ENCODE data around the gene PRSS21. TPM values are rescaled to one million over a fixed set of nuclear protein-coding genes. Genes with fewer than 3 reads are reported as not detected.

Gene PRSS21
- total and polyA plus RNA-seq, 7 donors: 0.58 TPM; not detected in 6

- Histone ChIP-seq H3K27ac (no peak overlapping the region), H3K4me1 (peaks cover 4 to 33% (median 26%) of the 10 kb centered on the region in 4 donors), H3K9me3 (no peaks in the 10 kb centered on the region), H3K36me3 (peaks cover 0 to 3% (median under 1%) of the 10 kb centered on the region in 4 donors), H3K4me3 (no peak overlapping the region), H3K27me3 (peaks cover 5 to 14% (median 7%) of the 10 kb centered on the region in 3 donors)
- no peak for TF ChIP-seq EP300 (IDR thresholded peaks at IDR 0.05)
- TF ChIP-seq POLR2AphosphoS5 (IDR thresholded peaks at IDR 0.05): no peak
- TF ChIP-seq POLR2A (IDR thresholded peaks at IDR 0.05): no peak
- TF ChIP-seq, protein P1, sequence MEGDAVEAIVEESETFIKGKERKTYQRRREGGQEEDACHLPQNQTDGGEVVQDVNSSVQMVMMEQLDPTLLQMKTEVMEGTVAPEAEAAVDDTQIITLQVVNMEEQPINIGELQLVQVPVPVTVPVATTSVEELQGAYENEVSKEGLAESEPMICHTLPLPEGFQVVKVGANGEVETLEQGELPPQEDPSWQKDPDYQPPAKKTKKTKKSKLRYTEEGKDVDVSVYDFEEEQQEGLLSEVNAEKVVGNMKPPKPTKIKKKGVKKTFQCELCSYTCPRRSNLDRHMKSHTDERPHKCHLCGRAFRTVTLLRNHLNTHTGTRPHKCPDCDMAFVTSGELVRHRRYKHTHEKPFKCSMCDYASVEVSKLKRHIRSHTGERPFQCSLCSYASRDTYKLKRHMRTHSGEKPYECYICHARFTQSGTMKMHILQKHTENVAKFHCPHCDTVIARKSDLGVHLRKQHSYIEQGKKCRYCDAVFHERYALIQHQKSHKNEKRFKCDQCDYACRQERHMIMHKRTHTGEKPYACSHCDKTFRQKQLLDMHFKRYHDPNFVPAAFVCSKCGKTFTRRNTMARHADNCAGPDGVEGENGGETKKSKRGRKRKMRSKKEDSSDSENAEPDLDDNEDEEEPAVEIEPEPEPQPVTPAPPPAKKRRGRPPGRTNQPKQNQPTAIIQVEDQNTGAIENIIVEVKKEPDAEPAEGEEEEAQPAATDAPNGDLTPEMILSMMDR (IDR thresholded peaks at IDR 0.05): no peak
- 75 to 81% methylated on average over 17 of the region's 17 CpGs for WGBS, 2 donors
- intact Hi-C loops (cut with DNase I): loop anchor here (5.0 to 10.0 kb wide), 3 partner anchors 98 to 375 kb away; partner anchors contain the start of genes CEMP1 and KCTD5
- DNase-seq: peak; percentile 48
Measured at GRCh38 chr16:2779978-2780898, 36.8 kb upstream of the PRSS21 start.

DNA sequence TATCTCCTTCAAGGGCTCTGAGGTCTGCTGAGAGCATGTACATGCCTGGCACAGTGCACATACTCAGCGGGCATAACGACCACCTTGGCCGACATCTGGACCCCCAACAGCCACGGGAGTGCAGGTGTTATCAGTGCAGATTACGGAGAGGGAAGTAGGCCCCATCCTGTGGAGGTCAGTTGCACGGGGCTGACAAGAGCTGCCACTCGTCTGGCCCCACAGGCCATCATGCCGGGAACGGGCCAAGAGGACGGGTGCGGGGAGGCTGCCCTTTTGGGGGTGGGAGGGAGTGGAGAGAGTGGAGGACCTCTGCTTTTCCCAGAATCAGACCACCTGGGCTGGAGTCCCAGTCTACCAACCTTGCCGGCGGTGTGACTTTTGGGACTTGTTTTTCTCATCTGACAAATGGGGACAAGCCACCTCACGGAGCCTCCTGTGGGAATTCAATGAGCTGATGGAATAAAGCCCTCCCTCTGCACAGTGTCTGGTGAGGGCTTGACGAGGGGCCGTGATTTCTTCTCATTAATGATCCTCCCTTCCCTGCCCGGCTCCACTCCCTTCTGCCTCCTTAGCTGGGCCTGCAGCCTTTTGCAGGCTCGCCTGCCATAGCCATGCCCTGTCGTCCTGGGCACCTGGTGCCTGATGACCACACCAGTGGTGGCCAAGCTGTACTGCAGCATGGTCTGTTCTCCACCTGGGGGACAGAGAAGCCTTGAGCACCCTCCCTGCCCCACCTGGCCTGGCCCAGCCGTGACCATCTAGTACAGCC is 34.3 kb upstream of the PRSS21 start:
- DNase-seq: peak; percentile 55
- no peak overlapping the region for H3K4me3 ChIP-seq
- H3K9me3 ChIP-seq: no peaks in the 10 kb centered on the region
- TF ChIP-seq EP300 (IDR thresholded peaks at IDR 0.05) (no peak), POLR2AphosphoS5 (IDR thresholded peaks at IDR 0.05) (no peak), POLR2A (IDR thresholded peaks at IDR 0.05) (no peak)
- TF ChIP-seq, protein P1 (IDR thresholded peaks at IDR 0.05): no peak
- WGBS, 2 donors: 87 to 92% methylated on average over 20 of the region's 20 CpGs
- peaks cover 0 to 26% (median 20%) of the 10 kb centered on the region in 4 donors for H3K4me1 ChIP-seq
- H3K27me3 ChIP-seq: peaks cover 18 to 36% (median 29%) of the 10 kb centered on the region in 3 donors
- H3K36me3 ChIP-seq: no peaks in the 10 kb centered on the region
- intact Hi-C loops (cut with DNase I): no loop called here
- no peak overlapping the region for H3K27ac ChIP-seq

DNA sequence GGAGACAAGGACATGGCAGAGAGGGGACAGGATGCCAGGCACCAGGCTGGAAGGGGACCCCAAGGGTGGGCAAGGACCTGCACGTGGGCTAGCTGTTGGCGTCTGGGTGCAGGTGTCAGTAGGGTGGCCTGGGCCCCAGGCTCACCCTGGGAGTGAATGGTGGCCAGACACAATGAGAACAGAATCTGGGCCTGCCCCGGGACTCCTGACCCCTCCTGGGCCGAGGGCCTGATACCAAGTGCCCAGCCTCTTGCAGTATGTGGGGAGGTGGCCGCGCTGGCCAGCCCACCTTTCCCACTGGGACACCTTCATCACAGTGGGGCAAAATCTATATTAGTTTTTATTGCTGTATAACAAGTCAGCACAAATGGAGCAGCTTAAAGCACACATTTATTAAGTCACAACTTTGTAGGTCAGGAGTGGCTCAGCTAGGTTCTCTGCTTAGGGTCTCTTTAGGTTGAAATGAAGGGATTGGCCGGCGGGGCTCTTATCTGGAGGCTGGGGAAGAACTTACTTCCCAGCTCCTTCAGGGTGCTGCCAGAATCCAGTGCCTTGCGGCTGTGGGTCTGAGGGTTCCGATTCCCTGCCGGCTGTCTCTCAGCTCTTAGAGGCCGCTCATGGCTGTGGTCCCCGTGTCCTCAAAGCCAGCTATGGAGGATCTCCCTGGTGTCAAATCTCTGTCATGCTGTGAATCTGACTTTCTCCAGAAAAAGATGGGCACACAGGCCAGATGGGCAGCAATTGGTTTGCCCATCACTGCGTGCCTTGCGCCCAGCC is 33.3 kb upstream of the PRSS21 start:
- peaks cover 19 to 41% (median 38%) of the 10 kb centered on the region in 3 donors for H3K27me3 ChIP-seq
- intact Hi-C loops (cut with DNase I): no loop called here
- 93 to 94% methylated on average over 15 of the region's 15 CpGs for WGBS, 2 donors
- H3K9me3 ChIP-seq: no peaks in the 10 kb centered on the region
- no peak overlapping the region for H3K4me3 ChIP-seq
- H3K36me3 ChIP-seq: no peaks in the 10 kb centered on the region
- H3K4me1 ChIP-seq: peaks cover 0 to 17% (median 13%) of the 10 kb centered on the region in 4 donors
- no peak overlapping the region for H3K27ac ChIP-seq
- peak; percentile 50 for DNase-seq
- no peak for TF ChIP-seq POLR2A (IDR thresholded peaks at IDR 0.05)
- TF ChIP-seq EP300 (IDR thresholded peaks at IDR 0.05): no peak
- no peak for TF ChIP-seq POLR2AphosphoS5 (IDR thresholded peaks at IDR 0.05)
- TF ChIP-seq, protein P1 (IDR thresholded peaks at IDR 0.05): no peak

GRCh38 chr16:2784358-2785100 is 32.5 kb upstream of the PRSS21 start:
- Histone ChIP-seq H3K4me3 (peak overlapping the region in 1 of 4 donors; percentile 33), H3K9me3 (no peaks in the 10 kb centered on the region), H3K27me3 (peaks cover 19 to 46% (median 41%) of the 10 kb centered on the region in 3 donors), H3K27ac (no peak overlapping the region), H3K36me3 (no peaks in the 10 kb centered on the region), H3K4me1 (peaks cover 0 to 11% (median 10%) of the 10 kb centered on the region in 4 donors)
- TF ChIP-seq POLR2A (IDR thresholded peaks at IDR 0.05) (no peak), EP300 (IDR thresholded peaks at IDR 0.05) (no peak), POLR2AphosphoS5 (IDR thresholded peaks at IDR 0.05) (no peak)
- TF ChIP-seq, protein P1 (IDR thresholded peaks at IDR 0.05): no peak
- 43 to 58% methylated on average over 15 of the region's 15 CpGs for WGBS, 2 donors
- peak; percentile 21 for DNase-seq
- intact Hi-C loops (cut with DNase I): no loop called here

All from sigmoid colon (tissue), 7 donors.